ENCODE data around the gene DCLK2.

The DCLK2 gene

DNA sequence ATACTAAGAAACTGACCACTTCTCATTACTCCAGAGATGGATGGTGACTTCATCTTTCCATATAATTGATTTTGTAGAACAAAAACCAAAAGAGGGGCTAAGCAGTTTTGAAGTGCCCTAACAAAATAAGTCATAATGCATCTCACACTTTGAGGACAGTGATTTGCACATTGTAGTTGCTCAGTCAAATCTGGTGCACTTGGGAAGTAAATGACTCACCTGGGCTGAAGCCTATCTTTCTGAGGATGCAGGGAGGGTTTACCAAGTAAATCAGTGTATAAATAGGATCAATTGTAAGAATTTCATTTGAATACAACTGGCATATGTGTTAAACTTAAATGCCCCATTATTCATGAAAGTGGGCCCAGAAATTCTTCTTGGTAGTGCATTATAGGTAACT is 134.2 kb downstream of the DCLK2 start:
- no peak for DNase-seq

DNA sequence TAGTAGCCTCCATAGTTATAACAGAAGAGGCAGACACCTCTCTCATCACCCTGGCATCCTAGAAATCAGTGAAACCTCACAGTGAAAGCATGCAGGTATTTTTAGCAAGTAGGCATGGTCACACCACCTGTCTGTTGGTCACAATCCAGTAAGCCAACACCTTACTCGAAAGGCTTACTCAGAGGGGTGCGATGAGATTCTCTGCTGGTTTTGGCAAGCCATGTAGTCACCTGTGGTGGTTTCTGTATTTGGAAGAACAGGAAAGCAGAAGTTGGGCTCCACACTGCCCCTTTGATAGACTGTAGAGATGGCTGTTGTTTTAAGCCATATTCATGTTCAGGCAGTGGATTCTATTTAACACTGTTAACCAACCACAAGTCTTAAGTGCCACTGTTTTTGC is 134.7 kb downstream of the DCLK2 start:
- no peak for DNase-seq

DNA sequence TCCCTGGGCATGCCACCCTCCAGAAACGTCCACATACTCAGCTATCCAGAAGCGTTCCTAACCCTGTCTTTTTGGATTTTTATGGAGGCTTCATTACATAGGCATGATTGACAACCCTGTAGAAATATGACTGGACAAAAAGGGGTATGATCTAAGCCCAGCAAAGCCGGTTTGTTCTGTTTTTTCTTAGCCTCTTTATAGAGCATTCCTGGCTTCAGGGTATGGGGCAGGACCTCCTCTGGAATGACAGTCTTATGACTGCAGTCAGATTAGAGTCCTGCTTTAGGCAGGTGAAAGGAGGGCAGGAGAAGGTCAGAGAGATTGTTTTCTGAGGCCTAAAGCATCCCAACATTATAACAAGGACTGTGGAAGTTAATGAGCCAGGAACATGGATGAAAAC is 137.4 kb downstream of the DCLK2 start:
- DNase-seq = no peak

DNA sequence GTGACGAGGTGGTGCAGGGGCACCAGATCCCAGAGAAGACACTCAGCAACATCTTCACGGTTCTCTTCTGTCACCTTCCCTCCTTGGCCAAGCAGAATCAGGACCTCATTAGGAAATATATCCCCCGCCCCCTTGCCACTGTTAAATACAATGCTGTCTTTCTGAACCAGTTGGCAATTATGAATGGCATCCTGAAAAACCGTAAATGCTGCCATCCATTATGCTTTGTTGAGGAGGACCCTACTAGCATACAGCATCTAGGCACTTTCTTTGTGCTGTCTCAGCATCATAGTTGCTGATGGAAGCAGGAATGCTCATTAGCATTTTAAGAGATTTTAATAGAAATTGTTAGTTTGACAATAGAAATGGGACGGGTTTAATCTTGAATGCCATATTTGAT is 138.5 kb downstream of the DCLK2 start:
- DNase-seq = no peak

DNA sequence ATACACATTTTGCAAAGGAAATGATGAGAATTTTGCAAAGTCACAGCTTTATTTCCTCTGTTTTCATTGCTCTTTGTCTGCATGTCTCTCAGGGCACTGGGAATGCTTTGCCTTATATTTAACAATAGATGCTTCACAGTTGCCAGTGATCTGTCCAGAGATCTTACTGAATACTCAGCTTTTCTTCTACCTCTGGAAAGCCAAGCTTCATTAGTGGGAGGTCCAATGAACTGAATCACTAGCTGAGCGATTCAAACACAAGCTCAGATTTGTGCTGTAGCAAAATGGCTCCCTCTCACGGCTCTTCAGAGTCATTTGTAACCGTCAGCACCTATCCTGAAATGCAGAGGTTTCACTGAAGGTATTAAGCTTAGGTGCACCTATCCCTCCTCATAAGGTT is 138.9 kb downstream of the DCLK2 start:
- no peak for DNase-seq

DNA sequence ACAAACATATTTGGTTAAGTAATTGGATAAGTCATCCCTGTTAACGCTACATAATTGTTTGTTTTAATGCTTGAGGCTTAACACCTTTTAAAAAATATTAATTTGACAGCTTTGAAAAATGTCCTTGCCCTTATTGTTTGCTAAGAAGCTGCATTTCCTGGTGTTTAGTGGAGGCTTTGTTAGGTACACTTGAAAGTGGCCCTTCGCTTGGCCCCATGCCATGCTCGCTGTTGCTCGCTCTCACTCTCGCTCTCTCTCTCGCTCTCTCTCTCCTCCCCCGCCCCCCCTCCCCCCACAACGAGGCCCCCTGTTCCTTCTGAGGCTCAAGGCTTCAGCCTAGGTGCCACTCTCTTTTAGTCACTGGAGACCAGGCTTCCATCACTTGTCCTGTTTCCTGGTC is 139.6 kb downstream of the DCLK2 start:
- no peak for DNase-seq

DNA sequence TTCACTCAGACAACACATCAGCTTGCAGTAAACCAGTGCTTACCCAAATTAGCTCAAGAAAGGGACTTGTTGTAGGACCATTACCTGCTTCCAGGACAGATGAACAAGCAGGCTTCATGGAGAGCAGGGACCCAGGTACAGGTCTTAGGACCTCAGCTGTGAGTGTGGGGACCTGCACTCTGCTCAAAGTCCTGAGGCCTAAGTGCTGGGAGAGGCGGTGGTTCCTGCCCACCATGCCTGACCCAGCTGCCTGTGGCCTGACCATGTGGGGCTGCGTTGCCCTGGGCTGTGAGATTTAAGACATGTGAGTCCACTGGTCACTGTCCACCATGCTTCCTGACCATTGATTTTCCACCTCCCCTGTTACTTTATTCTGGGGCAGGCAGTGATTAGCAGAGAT is 140.2 kb downstream of the DCLK2 start:
- no peak for DNase-seq

DNA sequence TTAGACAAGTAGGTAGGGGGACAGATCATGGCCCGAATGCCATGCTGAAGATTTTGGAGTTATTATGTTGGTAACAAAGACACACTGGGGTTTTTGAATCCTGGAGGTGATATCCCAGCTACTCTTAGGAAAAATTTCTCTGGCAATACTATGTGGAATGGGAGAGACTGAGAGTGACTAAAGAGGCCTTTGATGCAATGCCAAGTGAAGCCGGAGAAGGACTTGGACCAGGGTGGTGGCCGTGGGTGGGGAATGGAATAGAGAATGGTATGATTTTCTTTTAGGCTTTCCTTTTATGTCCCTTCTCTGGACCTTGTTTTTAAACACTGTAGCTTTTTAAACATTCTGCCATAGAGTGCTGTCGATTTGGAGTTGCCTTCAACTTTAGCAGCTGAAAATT is 141.6 kb downstream of the DCLK2 start:
- no peak for DNase-seq

DNA sequence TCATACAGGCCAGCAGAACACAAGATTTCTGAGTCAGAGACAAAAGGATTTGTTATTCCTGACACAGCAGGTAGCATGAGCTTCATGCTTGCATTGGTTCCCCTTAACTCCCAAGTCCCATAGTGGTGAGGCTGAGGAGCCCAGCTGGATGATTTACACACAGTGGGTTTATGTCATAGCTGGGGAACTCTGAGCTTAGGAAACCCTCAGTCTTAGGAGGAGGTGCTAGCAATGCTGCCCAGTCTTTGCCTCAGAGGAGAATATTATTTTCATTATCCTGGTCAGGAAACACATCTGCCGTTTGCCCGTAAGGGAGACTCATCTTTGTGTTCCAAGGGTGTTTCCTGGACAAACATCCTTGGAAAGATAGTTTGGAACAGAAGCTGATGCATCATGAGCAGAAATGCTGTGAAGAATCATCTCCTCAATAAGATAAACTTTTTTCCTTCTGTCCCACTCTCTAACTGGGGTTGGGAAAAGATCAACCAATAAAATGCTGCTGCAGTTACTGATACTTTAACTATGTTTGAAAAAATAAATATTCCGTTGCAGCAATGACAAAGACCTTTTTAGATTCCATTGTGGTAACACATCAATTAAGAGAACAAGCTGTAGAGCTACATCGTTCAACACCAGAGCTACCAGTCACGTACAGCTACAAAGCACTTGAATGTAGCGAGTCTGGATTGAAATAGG is 146.8 kb downstream of the DCLK2 start:
- peak in 1 of 2 donors; percentile 3 for DNase-seq

DNA sequence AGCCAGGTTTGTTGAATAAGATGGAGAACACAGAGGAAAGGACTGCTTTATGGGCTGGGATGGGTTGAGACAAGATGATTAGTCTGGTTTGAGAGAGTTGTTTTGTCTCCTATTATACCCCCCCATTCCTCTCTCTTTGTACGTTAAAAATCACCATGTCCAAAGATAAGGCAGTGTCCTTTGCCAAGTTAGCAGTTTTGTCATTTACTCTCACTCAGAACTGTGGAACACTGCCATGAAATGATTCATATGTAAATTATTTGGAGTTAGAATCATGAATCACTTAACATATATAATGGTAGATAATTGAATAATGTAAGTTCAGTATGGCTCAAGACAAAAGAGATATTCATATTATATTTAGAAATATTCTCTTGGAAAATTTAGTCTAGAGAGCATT is 151.3 kb downstream of the DCLK2 start:
- no peak for DNase-seq

DNA sequence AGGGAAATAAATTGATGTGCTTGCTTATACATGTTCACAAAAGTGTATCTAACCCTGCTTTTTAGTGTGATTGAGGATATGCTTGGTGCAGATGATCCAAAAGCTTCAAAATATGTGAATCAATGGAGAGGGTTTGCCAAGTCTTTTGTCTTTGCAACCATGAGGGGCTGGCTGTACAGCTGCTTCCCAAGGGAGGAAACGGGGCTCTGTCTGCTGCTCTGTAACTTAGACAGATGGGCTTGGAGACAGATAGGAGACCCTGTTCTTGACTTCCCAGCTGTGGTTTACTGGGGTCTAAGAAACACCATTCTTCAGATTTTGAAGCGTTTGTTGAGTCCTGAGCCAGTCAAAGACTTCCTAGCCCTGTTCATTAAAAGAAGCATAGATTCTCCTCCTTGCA is 152.3 kb downstream of the DCLK2 start:
- DNase-seq = no peak

DNA sequence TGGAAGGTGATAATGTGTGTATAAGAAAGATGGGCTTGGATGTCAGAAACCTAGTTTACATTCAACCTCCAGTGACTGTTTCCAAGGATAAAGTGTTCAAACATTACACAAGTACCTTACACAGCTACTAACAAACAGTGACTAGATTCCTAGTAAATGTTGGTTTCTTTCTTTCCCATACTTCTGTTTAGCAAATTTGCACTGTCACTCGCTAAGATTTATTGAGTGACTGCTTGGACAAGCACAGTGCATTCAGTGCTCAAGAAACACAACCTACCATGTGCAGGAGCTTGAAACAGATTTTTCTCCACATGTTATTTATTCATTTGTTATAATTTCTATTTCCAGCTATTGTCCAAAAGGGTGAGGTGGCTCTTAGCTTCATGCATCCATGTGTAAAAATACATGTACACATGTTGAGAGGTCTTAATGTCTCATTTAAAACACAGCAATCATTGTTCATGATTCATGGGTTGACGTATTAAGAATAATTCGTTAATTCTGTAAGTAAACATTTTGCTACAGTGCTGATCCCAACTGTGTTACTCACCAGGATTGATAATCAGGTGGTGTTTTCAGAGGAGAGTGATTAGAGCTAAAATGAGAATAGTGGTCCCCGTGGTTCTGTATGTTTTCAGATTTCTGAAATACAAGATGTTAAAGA is 153.0 kb downstream of the DCLK2 start:
- no peak for DNase-seq

DNA sequence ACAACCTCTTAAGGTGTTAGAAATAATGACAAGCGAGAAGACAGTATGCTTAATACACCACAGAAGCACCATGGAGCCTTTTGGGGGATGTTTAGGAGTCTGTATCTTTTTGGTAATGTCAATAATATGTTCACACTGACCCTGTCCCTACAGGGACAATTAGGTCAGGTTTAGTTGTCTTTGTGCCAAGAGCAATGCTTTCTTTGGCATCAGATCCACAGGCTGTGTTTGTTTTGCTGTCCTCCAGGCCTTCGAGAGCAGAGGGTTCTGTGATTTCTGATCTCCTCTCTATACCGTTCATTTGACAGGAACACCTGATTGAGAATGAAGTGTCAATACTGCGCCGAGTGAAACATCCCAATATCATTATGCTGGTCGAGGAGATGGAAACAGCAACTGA is 153.8 kb downstream of the DCLK2 start:
- DNase-seq = no peak

DNA sequence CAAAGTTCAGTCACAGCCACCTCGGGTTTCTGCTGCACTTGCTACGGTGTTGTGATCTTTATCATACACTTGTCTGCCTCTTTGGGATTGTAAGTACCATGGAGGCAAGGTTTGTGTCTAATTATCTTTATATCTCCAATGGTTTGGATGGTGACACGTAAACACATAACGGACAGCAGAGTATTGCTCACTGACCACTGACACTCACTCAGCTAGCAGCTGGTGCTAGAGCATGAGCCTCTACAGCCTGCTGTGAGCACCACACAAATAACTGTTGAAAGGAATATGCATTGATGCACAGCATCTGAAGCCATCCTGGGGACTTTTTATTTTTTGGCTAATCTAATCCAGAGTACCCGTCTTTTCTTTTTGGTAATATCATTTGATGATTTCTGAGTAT is 156.0 kb downstream of the DCLK2 start:
- no peak for DNase-seq

DNA sequence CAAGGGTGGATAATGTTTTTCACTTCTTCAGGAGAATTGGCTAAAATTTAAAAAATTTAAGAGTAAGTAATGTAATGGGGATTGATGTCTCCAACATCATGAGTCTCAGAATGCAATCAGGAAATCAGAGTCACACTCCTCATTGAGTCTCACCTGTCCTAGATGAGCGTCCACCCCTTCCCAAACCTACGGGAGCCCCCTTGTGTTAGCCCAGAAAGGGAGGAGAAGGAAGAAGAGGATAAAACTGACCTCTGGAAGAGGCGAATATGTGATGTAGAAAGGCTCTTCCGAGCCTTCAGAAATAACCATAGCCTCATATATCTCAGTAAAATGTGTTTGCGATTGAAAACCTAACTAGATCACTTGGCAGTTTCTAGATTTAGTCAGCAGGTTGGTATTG is 157.1 kb downstream of the DCLK2 start:
- no peak for DNase-seq

DNA sequence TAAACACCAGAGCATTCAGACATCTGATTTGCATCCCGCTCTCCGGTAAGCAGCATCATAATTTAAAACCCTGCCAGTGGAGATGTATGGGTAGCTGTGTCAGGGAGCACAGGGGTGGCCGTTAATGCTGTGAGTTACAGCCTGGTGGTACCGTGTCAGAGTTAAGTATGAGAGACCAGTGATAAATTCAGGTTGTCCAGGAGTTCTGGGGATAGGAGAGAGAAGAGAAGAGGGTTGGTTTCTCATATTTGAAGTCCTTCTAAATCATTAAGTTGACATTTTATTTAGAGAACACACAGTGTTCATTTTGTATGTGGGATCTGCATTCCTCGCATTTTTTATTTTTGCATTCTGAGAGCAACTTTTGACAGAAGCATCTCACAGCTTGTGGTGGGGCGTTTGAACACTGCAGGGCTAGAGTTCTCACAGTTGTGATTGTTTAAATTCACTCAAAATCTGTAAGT is 157.6 kb downstream of the DCLK2 start:
- no peak for DNase-seq

DNA sequence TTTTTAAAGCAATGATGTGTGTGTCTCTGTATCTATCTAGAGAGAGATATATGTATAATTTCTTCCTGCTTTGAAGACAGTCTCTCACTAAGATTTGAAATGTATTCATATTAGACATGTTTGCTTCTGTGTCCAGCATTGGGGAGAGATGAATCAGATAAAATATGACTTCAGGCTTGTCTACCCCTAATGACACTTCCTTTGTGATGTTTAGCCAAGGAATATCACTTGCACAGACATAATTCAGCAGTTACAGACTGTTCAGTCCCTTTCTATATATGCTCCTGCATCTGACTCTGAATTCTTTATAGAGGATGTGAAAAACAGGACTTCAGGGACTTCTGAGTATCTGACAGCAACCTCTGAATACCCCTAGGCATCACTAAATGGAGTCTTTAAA is 158.4 kb downstream of the DCLK2 start:
- DNase-seq = no peak

DNA sequence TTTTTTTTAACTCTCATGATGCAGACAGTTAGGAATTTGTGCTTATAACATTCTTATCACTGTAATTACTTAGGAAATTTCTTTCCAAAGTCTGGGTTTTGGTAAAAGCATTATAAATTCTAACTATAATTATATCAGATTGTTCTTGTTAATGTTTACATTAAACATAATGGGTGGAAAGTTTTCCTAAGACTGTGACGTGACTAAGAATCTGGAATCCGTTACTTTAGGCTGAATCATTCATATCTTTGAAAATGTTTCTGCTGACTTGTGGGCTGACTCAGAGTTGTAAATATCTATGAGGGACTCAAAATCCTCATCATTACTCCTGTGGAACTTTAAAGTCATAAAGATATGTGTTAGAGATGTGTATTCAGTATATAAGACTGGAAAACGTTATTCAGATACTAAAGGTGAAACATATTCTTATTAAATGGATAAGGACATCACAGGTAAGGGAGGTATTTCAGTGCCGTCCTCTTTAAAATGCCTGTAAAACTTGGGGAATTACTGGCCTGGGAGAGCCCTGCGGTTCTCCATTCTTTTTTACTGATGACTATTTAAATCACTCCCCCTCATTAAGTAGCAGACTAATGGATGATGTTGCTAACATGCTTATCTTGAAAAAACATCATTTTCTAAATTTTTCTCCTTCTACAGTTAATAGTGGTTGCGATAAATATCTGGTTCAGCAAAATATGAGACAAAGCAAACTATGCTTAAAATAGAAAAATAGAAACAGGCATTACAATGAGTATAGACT is 159.0 kb downstream of the DCLK2 start:
- no peak for DNase-seq

DNA sequence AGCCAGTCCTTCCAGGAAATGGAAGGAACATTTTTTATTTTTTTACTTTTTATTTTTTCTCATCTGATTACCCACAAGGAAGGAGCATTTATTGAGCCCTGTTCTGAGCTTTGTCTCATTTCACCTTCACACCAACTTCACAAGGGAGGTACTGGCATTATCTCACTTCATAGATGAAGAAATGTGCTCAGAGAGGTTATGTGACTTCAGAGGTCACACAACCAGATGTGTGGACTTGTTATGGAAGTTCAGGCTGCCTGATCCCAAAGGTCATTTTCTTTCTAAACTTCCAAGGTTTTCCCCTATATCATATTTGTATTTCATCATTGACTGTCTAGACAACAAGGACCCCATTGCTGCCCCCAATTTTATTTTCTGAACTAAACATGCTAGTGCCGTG is 160.3 kb downstream of the DCLK2 start:
- no peak for DNase-seq

DNA sequence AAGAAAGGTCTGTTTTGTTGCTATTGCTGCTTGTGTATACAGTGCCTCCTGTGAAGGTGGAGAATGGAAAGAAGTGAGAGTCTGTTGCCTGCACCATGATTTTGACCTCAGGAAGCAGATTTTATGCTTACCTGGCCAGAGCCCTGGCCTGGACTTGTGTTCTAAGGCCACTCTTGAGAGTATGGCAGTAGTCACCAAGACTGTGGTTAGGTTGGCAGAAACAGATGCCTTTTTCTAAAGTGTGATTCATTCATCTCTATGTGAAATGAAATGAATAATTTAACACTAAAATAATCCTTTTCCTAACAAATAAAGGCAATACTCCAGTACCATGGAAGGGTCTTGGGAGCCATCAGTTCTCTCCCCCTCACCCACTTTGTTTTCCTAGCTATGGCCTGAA is 161.8 kb downstream of the DCLK2 start:
- DNase-seq = no peak

DNA sequence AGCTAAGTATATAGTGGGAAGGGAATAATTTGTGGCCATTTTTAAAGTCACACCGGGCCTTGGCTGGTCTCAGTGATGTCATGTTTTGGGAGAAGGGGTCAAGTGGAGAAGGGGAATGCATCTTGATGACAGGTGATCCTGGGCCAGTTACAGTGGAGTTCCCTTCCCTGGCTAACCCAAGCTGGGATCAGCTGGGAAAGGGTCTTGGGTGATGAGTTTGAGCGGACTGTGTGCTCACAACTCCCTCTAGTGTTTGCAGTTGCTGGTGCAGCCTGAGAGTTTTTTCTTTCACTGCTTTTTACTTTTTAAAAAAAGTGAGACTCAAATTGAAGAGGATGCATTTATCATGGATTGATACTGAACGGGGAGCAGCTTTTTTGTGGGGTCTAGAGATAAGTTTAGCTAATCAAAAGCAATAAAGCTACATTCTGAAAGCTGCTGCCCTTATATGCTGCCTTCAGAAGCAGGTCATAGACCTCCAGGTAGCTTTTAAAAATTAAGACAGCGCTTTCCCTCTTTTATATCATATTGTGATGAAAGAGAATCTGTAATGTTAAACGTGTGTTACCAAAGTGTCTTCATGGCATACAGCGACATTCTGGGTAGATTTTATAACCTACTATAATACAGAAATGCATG is 164.7 kb downstream of the DCLK2 start:
- peak; percentile 12 to 28 for DNase-seq

DNA sequence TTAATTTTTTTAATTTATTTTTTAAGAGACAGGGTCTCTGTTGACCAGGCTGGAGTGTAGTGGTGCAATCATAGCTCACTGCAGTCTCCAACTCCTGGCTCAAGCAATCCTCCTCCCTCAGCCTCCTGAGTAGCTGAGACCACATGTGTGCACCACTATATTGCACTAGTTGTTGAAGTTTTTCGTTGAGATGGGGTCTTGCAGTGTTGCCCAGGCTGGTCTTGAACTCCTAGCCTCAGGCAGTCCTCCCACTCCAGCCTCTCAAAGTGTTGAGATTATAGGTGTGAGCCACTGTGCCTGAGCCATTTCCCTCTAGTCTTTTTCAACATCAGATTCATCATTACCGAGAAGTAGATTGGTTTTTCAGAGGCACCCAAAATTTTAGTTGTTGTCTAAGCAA is 165.7 kb downstream of the DCLK2 start:
- DNase-seq = no peak

DNA sequence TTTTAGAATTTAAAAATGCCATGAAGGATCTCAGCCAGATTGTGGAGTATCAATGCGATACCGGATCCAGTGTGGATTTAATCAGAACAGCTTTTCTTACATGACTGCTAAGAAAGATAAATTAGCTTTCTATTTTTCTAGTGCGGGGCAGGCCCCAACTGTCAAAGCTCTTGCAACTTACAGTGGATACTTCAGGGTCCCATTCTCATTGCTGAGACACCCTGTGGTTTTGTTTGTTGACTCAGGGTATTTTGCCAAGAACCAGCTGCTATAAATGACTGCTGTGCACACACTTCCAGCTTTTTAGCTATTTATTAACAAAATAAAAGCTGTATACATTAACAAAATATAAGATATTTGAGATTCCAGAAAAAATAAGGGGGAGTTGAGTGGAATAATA is 166.4 kb downstream of the DCLK2 start:
- DNase-seq = no peak
